Head of caudate nucleus (tissue), 42 donors: ENCODE results near the gene LRP1B.

Source experiments
- DNase-seq, 42 donors: peaks; one replicate each; pipeline versions ENCODE4 v3.0.0 to v3.0.0-alpha.2; 2020 to 2021; ENCODE audit warnings: mixed read lengths in 7 of 42
- intact Hi-C: fragments of 100-400 bp; cut with DNase I; formaldehyde crosslinking; loops from one replicate; pipeline ENCODE4 v1.15.0; 2022

LRP1B gene

GRCh38 chr2:141994066-141994465, 136.8 kb downstream of the LRP1B start:
- DNase-seq: no peak
- intact Hi-C loops: no loop called here

- no peak for DNase-seq
- intact Hi-C loops: no loop called here
These were observed 138.1 kb downstream of the LRP1B start for GRCh38 chr2:141992695-141993094.

GRCh38 chr2:141968433-141968832, 162.4 kb downstream of the LRP1B start:
- intact Hi-C loops: no loop called here
- DNase-seq: no peak

GRCh38 chr2:141967980-141968379, 162.8 kb downstream of the LRP1B start:
- intact Hi-C loops: no loop called here

GRCh38 chr2:141967503-141967902, 163.3 kb downstream of the LRP1B start:
- intact Hi-C loops: no loop called here
- DNase-seq: no peak

More at GRCh38 chr2:141967980-141968379, 162.8 kb downstream of the LRP1B start:
- no peak for DNase-seq

GRCh38 chr2:141959941-141960340, 170.9 kb downstream of the LRP1B start:
- intact Hi-C loops: no loop called here
- DNase-seq: no peak

GRCh38 chr2:141959016-141959415, 171.8 kb downstream of the LRP1B start:
- DNase-seq: no peak
- intact Hi-C loops: no loop called here

- DNase-seq: peak in 13 of 42 donors; percentile 1 to 62 (median 26)
- intact Hi-C loops: no loop called here
These were observed 172.9 kb downstream of the LRP1B start for GRCh38 chr2:141957827-141958450.

- intact Hi-C loops: no loop called here
- no peak for DNase-seq
These were observed 173.5 kb downstream of the LRP1B start for GRCh38 chr2:141957321-141957720.

- intact Hi-C loops: no loop called here
- no peak for DNase-seq
These were observed 183.3 kb downstream of the LRP1B start for GRCh38 chr2:141947396-141948114.

- intact Hi-C loops: no loop called here
- no peak for DNase-seq
These were observed 184.8 kb downstream of the LRP1B start for GRCh38 chr2:141946016-141946415.

GRCh38 chr2:141943918-141944317, 186.9 kb downstream of the LRP1B start:
- intact Hi-C loops: no loop called here
- DNase-seq: no peak

- intact Hi-C loops: no loop called here
- DNase-seq: peak in 32 of 42 donors; percentile 5 to 74 (median 40)
These were observed 188.6 kb downstream of the LRP1B start for GRCh38 chr2:141942006-141942789.

- DNase-seq: no peak
- intact Hi-C loops: no loop called here
These were observed 189.6 kb downstream of the LRP1B start for GRCh38 chr2:141941210-141941714.

- DNase-seq: no peak
These were observed 190.1 kb downstream of the LRP1B start for GRCh38 chr2:141940709-141941108.

GRCh38 chr2:141933226-141933625, 197.6 kb downstream of the LRP1B start:
- intact Hi-C loops: no loop called here
- no peak for DNase-seq

More at GRCh38 chr2:141940709-141941108, 190.1 kb downstream of the LRP1B start:
- intact Hi-C loops: no loop called here

- intact Hi-C loops: no loop called here
- DNase-seq: no peak
These were observed 198.6 kb downstream of the LRP1B start for GRCh38 chr2:141932261-141932660.

- DNase-seq: no peak
- intact Hi-C loops: no loop called here
These were observed 199.0 kb downstream of the LRP1B start for GRCh38 chr2:141931797-141932196.

GRCh38 chr2:141930803-141931202, 200.0 kb downstream of the LRP1B start:
- intact Hi-C loops: no loop called here
- no peak for DNase-seq
